VCaP (cell line): Measurements from ENCODE around the gene CDC73.

Source experiments
- H3K27ac ChIP-seq: fragments of 450-650 bp; 2 replicates; pipeline ENCODE4 v1.5.1; 2017
- CTCF ChIP-seq: fragments of 450-650 bp; conservative IDR thresholded peaks from 2 replicates; pipeline ENCODE4 v1.5.1; 2017; ENCODE audit warnings: mild to moderate bottlenecking, moderate library complexity

CDC73 gene

GRCh38 chr1:193293726-193294125 is 171.9 kb downstream of the CDC73 start:
- no peak overlapping the region for H3K27ac ChIP-seq
- no peak for TF ChIP-seq CTCF

GRCh38 chr1:193299038-193299437 is 177.2 kb downstream of the CDC73 start:
- H3K27ac ChIP-seq: no peak overlapping the region
- no peak for TF ChIP-seq CTCF

GRCh38 chr1:193301746-193302145 is 179.9 kb downstream of the CDC73 start:
- no peak for TF ChIP-seq CTCF
- peak overlapping the region; percentile 46 for H3K27ac ChIP-seq

- peak overlapping the region; percentile 87 for H3K27ac ChIP-seq
- TF ChIP-seq CTCF: no peak
Observed at GRCh38 chr1:193303849-193304248, 182.0 kb downstream of the CDC73 start.
